Esophagus muscularis mucosa (tissue), 4 donors: Measurements from ENCODE around the gene CTBP1. TPM values are rescaled to one million over a fixed set of nuclear protein-coding genes. Genes with fewer than 3 reads are reported as not detected.
A peak's percentile ranks its signal among the peaks of the same experiment; 100 is the strongest.

Source experiments
- DNase-seq: peaks from one replicate; pipeline ENCODE4 v3.0.0-alpha.2; 2017; ENCODE audit errors: extremely low spot score
- H3K27ac ChIP-seq, 4 donors: fragments of 200-600 bp; sonication (generic); replicated peaks in 1 of 4; 1 replicate in 3 of 4; 2 replicates in 1 of 4; pipeline ENCODE4 v1.5.1; 2016 to 2019; ENCODE audit warnings: mild to moderate bottlenecking in 1 of 4
- H3K27me3 ChIP-seq, 4 donors: fragments of 200-600 bp; sonication (generic); one replicate each; pipeline versions ENCODE4 v1.5.1 to v1.6.0; 2016 to 2019
- H3K36me3 ChIP-seq, 4 donors: fragments of 200-600 bp; sonication (generic); one replicate each; pipeline ENCODE4 v1.5.1; 2016 to 2019
- H3K4me1 ChIP-seq, 4 donors: fragments of 200-600 bp; sonication (generic); one replicate each; pipeline ENCODE4 v1.5.1; 2016 to 2019
- H3K4me3 ChIP-seq, 4 donors: fragments of 200-600 bp; sonication (generic); 1 replicate in 2 of 4; 2 replicates in 2 of 4; pipeline ENCODE4 v1.5.1; 2016 to 2019; ENCODE audit warnings: mild to moderate bottlenecking in 4 of 4, moderate library complexity in 1 of 4
- H3K9me3 ChIP-seq, 4 donors: fragments of 200-600 bp; sonication (generic); 1 replicate in 3 of 4; 2 replicates in 1 of 4; pipeline ENCODE4 v1.5.1; 2016 to 2019
- EP300 ChIP-seq: sonication (generic); formaldehyde crosslinking; IDR thresholded peaks from one replicate; pipeline ENCODE4 v1.6.1; 2017; ENCODE audit warnings: antibody characterized with exemption
- POLR2A ChIP-seq: fragments of 450-650 bp; IDR thresholded peaks from one replicate; pipeline ENCODE4 v1.6.1; 2017; ENCODE audit warnings: antibody characterized with exemption, moderate library complexity, mild to moderate bottlenecking, low read depth
- POLR2AphosphoS5 ChIP-seq, 2 donors: sonication (generic); formaldehyde crosslinking; IDR thresholded peaks; one replicate each; pipeline ENCODE4 v1.6.1; 2017; ENCODE audit warnings: antibody characterized with exemption in 2 of 2
- WGBS: methylation state at CpG from one replicate; pipeline ENCODE4 v1.1.5; 2018; 5-methylcytosine and 5-hydroxymethylcytosine counted together
- intact Hi-C: fragments of 100-400 bp; cut with DNase I; formaldehyde crosslinking; loops from one replicate; pipeline ENCODE4 v1.15.1; 2023
- total RNA-seq, 4 donors: library from RNA; depleted of rRNA; stranded (reverse); fragments of >200 nt; gene quantifications; one replicate each; pipeline versions ENCODE4 v1.1.0 to v1.2.1, GENCODE V29; 2016
- TF ChIP-seq, protein P1 (sequence below), 3 experiments: fragments of 200-600 bp in 2 of 3; fragments of 450-650 bp in 1 of 3; sonication (generic) in 2 of 3; IDR thresholded peaks; one replicate each; pipeline ENCODE4 v1.5.1; 2017 to 2019; ENCODE audit warnings: antibody characterized with exemption in 3 of 3, mild to moderate bottlenecking in 2 of 3, moderate library complexity in 1 of 3

The CTBP1 gene
- total RNA-seq, 4 donors from 2014 or later = 110 to 245 (median 172) TPM

DNA sequence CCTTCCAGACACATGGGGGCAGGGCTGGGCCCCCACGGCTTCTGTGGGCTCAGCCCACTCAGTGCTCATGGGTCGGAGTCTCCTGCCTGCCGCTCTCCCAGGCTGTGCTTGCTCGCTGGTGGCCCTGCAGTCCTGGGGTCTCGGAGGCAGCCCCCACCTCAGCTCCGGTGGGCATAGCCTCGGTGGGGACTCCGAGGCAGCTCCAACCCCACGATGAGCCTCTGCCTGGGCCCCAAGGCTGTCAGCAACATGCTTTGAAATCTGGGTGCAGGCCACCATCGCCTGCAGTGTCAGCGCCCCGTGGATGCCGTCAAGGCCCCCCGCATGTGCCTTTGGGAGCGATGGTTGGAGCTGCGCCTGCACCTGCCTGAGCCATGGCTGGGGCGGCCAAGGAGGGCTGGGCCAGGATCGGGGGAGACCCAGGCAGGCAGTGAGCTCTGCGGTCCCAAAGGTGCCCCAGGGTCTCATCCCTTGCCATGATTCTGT is 46.4 kb downstream of the CTBP1 start:
- intact Hi-C loops = no loop called here
- Histone ChIP-seq H3K4me1 (peaks cover 26 to 61% (median 56%) of the 10 kb centered on the region in 4 donors), H3K36me3 (no peaks in the 10 kb centered on the region), H3K4me3 (no peak overlapping the region), H3K9me3 (no peaks in the 10 kb centered on the region), H3K27me3 (no peaks in the 10 kb centered on the region), H3K27ac (peak overlapping the region; percentile 70 to 80 (median 78))
- TF ChIP-seq EP300 (no peak), POLR2AphosphoS5 (IDR thresholded peaks at IDR 0.05) (no peak), POLR2A (no peak)
- TF ChIP-seq, protein P1, sequence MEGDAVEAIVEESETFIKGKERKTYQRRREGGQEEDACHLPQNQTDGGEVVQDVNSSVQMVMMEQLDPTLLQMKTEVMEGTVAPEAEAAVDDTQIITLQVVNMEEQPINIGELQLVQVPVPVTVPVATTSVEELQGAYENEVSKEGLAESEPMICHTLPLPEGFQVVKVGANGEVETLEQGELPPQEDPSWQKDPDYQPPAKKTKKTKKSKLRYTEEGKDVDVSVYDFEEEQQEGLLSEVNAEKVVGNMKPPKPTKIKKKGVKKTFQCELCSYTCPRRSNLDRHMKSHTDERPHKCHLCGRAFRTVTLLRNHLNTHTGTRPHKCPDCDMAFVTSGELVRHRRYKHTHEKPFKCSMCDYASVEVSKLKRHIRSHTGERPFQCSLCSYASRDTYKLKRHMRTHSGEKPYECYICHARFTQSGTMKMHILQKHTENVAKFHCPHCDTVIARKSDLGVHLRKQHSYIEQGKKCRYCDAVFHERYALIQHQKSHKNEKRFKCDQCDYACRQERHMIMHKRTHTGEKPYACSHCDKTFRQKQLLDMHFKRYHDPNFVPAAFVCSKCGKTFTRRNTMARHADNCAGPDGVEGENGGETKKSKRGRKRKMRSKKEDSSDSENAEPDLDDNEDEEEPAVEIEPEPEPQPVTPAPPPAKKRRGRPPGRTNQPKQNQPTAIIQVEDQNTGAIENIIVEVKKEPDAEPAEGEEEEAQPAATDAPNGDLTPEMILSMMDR (IDR thresholded peaks at IDR 0.05) = no peak
- DNase-seq = no peak
- WGBS = 100% methylated on average over 3 of the region's 19 CpGs

DNA sequence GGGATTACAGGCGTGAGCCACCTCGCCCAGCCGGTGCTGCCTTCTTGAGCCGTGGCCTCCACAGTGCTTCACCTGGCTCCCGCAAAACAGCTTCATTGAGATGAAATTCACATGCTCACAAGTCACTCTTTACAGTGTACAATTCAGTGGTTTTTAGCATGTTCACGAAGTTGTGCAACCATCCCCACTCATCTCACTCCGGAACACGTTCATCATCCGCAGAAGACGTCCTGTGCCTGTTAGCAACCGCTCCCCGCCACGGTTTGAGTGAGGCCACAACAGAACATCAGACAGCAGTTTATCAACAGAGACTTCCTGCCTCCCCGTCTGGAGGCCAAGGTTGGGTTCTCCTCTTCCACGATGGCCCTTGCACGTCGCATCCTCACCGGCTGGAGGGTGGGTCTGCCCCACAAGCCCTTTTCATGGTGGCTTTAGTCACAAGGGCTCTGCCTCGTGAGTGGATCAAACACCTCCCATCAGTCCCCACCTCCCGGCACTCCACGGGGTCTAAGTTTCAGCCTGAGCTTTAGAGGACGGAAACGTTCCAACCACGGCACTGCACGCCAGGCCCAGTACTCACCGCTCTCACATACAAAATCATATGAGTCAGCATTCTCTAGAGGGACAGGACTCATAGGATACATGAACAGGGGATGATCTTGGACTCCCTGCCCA is 46.9 kb downstream of the CTBP1 start:
- Histone ChIP-seq H3K4me3 (peak overlapping the region; percentile 40 to 48 (median 42)), H3K9me3 (no peaks in the 10 kb centered on the region), H3K27ac (peak overlapping the region; percentile 70 to 80 (median 78)), H3K4me1 (peaks cover 26 to 55% (median 50%) of the 10 kb centered on the region in 4 donors), H3K27me3 (no peaks in the 10 kb centered on the region), H3K36me3 (no peaks in the 10 kb centered on the region)
- peak; percentile 97 for DNase-seq
- TF ChIP-seq, protein P1 (IDR thresholded peaks at IDR 0.05) = no peak
- TF ChIP-seq POLR2AphosphoS5 (IDR thresholded peaks at IDR 0.05) (peak; percentile 74 to 76), EP300 (peak; percentile 50)
- WGBS = 84% methylated on average over 26 of the region's 26 CpGs
- intact Hi-C loops = no loop called here

DNA sequence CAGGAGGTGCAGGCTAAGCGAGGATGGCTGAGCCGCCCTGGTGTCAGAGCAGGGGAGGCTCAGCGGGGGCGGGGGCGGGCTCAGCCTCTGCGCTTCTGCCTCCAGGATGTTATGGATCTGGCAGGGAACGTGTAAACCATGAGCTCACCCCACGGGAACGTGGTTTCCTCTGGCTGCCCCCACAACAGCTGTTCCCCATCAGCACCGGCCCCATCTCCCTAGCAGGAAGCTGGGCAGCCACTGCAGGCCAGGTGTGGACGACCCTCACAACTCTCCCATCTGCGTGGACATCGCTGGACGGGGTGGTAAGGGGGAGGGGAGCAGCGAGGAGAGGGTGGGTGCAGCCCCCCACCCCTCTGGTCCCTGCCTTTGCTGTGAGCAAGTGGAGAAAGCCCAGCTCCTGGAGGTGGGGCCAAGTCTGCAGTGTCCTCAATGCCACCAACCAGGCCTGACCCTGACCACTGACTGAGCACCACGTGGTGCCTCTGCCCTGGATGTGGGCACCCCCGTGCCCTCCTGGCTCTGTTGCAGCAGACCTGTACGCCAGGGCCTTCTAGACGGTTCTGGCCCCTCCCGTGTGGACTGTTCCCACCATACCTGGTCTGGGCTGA is 48.4 kb downstream of the CTBP1 start:
- Histone ChIP-seq H3K27me3 (no peaks in the 10 kb centered on the region), H3K36me3 (no peaks in the 10 kb centered on the region), H3K27ac (peak overlapping the region; percentile 70 to 80 (median 78)), H3K9me3 (no peaks in the 10 kb centered on the region), H3K4me1 (peaks cover 26 to 50% (median 47%) of the 10 kb centered on the region in 4 donors), H3K4me3 (peak overlapping the region; percentile 40 to 48 (median 42))
- intact Hi-C loops = no loop called here
- TF ChIP-seq POLR2AphosphoS5 (IDR thresholded peaks at IDR 0.05) = peak; percentile 79 to 80
- no peak for TF ChIP-seq POLR2A
- DNase-seq = peak; percentile 95
- WGBS = 13% methylated on average over 11 of the region's 20 CpGs

DNA sequence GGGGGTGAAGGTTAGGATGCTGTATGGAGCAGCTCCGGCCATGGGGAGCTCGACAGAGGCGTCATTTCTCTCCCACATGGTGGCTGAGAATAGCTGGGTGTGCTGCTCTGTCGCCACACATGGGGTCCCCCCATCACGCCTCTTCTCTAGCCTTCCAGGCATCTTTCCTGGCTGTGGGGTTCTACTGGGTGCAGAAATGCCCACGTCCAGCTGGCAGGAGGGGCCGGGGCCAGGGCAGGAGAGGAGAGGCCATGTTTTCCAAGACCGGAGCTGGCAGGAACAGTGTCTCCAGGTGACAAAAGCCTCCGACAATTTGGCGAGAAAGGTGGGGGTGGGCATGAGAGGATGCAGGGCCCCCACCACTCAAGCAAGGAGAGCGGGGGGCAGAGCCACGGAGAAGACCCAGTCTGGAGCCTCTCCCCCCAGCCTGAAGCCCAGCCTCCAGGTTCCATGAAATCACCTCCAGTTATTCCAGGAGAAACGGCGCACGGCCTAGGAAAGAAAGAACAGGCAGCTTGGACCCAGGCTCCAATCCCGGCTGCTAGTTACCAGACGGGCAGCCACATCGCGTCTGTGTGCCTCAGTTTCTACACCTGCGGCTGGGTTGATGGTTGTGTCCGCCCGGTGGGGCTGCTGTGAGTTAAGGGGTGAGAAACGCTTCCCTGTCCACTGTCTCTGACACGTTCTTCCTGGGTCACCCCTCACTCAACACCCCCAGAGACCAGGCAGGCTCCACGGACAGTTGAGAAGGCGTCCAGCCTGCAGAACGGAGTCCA is 49.2 kb downstream of the CTBP1 start:
- Histone ChIP-seq H3K9me3 (no peaks in the 10 kb centered on the region), H3K36me3 (no peaks in the 10 kb centered on the region), H3K4me3 (peak overlapping the region; percentile 40 to 48 (median 42)), H3K27ac (peak overlapping the region; percentile 70 to 80 (median 78)), H3K4me1 (peaks cover 33 to 51% (median 48%) of the 10 kb centered on the region in 4 donors), H3K27me3 (no peaks in the 10 kb centered on the region)
- DNase-seq = no peak
- WGBS = 71% methylated on average over 18 of the region's 27 CpGs
- intact Hi-C loops = no loop called here
- TF ChIP-seq, protein P1 (IDR thresholded peaks at IDR 0.05) = no peak
- no peak for TF ChIP-seq POLR2A
